GM23338 (cell line): Measurements from ENCODE around the gene ZBTB34. TPM values are rescaled to one million over a fixed set of nuclear protein-coding genes. Genes with fewer than 3 reads are reported as not detected.

Source experiments
- ATAC-seq: fragments of 200-7000 bp; cut with Tn5 transposase; 3 replicates; pipeline ENCODE4 v1.9.1; 2020
- DNase-seq: peaks from one replicate; pipeline ENCODE4 v3.0.0-alpha.2; 2015; ENCODE audit warnings: low spot score
- H2AFZ ChIP-seq: fragments of 200-600 bp; sonication (generic); 2 replicates; pipeline ENCODE4 v1.8.0; 2016; ENCODE audit warnings: antibody characterized with exemption, mild to moderate bottlenecking, moderate library complexity
- H3F3A ChIP-seq: fragments of 200-600 bp; sonication (generic); replicated peaks from 2 replicates; pipeline ENCODE4 v1.8.0; 2017; ENCODE audit warnings: antibody characterized with exemption, mixed run types, low read depth
- H3K27ac ChIP-seq: fragments of 200-600 bp; sonication (generic); 2 replicates; pipeline ENCODE4 v1.6.1; 2016; ENCODE audit warnings: low read depth
- H3K27me3 ChIP-seq: fragments of 200-600 bp; sonication (generic); 2 replicates; pipeline ENCODE4 v1.8.0; 2016; ENCODE audit warnings: mild to moderate bottlenecking, mixed run types, moderate library complexity; ENCODE audit not compliant: insufficient read depth
- H3K36me3 ChIP-seq: fragments of 200-600 bp; sonication (generic); 2 replicates; pipeline ENCODE4 v1.8.0; 2016; ENCODE audit warnings: mild to moderate bottlenecking; ENCODE audit not compliant: insufficient read depth
- H3K4me1 ChIP-seq: fragments of 200-600 bp; sonication (generic); 2 replicates; pipeline ENCODE4 v1.8.0; 2016; ENCODE audit warnings: mild to moderate bottlenecking, moderate library complexity; ENCODE audit not compliant: insufficient read depth
- H3K4me2 ChIP-seq: fragments of 200-600 bp; sonication (generic); 2 replicates; pipeline ENCODE4 v1.7.1; 2017; ENCODE audit warnings: mixed run types
- H3K4me3 ChIP-seq: fragments of 200-600 bp; sonication (generic); 2 replicates; pipeline ENCODE4 v1.6.1; 2016; ENCODE audit warnings: mixed run types
- H3K79me2 ChIP-seq: fragments of 200-600 bp; sonication (generic); replicated peaks from 2 replicates; pipeline ENCODE4 v1.8.0; 2017; ENCODE audit warnings: mild to moderate bottlenecking; ENCODE audit not compliant: insufficient read depth
- H3K9me2 ChIP-seq: fragments of 200-600 bp; sonication (generic); 2 replicates; pipeline ENCODE4 v1.8.0; 2017; ENCODE audit not compliant: insufficient read depth
- H4K20me1 ChIP-seq: fragments of 200-600 bp; sonication (generic); replicated peaks from 2 replicates; pipeline ENCODE4 v1.8.0; 2017; ENCODE audit warnings: mild to moderate bottlenecking; ENCODE audit not compliant: insufficient read depth
- H3K27ac Mint-ChIP-seq: 2 replicates; pipeline ENCODE4 v1.8.0; 2020; ENCODE audit warnings: inconsistent platforms, mild to moderate bottlenecking, moderate library complexity, mixed read lengths
- H3K27me3 Mint-ChIP-seq: 3 replicates; pipeline ENCODE4 v1.8.0; 2022; ENCODE audit warnings: low read depth, mild to moderate bottlenecking, moderate library complexity, mixed read lengths, inconsistent platforms; ENCODE audit not compliant: insufficient read depth, poor library complexity
- H3K36me3 Mint-ChIP-seq: 3 replicates; pipeline ENCODE4 v1.8.0; 2021; ENCODE audit warnings: low read depth, mild to moderate bottlenecking, inconsistent platforms, moderate library complexity, mixed read lengths
- H3K4me1 Mint-ChIP-seq: 3 replicates; pipeline ENCODE4 v1.8.0; 2020; ENCODE audit warnings: mild to moderate bottlenecking, inconsistent platforms, mixed read lengths
- H3K4me3 Mint-ChIP-seq: 3 replicates; pipeline ENCODE4 v1.8.0; 2021; ENCODE audit warnings: moderate library complexity, mild to moderate bottlenecking, inconsistent platforms, mixed read lengths
- H3K9me3 Mint-ChIP-seq: 3 replicates; pipeline ENCODE4 v1.8.0; 2020; ENCODE audit warnings: moderate library complexity, mild to moderate bottlenecking, inconsistent platforms, mixed read lengths
- CREB1 ChIP-seq: fragments of 250-450 bp; sonication (Bioruptor Pico); IDR thresholded peaks from 2 replicates; pipeline ENCODE4 v1.5.0; 2020; ENCODE audit warnings: low read depth, mild to moderate bottlenecking, moderate library complexity
- EZH2 ChIP-seq: fragments of 200-600 bp; sonication (generic); IDR thresholded peaks from one replicate; pipeline ENCODE4 v1.8.0; 2017; ENCODE audit warnings: antibody characterized with exemption, mild to moderate bottlenecking, low read depth; ENCODE audit not compliant: unreplicated experiment
- JUNB ChIP-seq: IDR thresholded peaks from one replicate; pipeline ENCODE4 v1.6.1; 2016; ENCODE audit warnings: antibody characterized with exemption; ENCODE audit not compliant: unreplicated experiment
- STAT1 ChIP-seq: IDR thresholded peaks from one replicate; pipeline ENCODE4 v1.6.1; 2016; ENCODE audit warnings: antibody characterized with exemption; ENCODE audit not compliant: unreplicated experiment
- ZNF114 ChIP-seq: fragments of 250-450 bp; sonication (Bioruptor Pico); IDR thresholded peaks from 2 replicates; pipeline ENCODE4 v1.5.0; 2020; ENCODE audit warnings: mild to moderate bottlenecking, moderate library complexity
- polyA plus RNA-seq: library from polyadenylated mRNA; unstranded; fragments of >200 nt; fragmentation: Nextera tagmentation; extraction: Ambion mirVana; gene quantifications from 2 replicates; pipeline ENCODE4 v1.2.1, GENCODE V29; 2016
- total RNA-seq: library from RNA; depleted of rRNA; stranded (reverse); fragments of >200 nt; shearing (Covaris generic); gene quantifications from 2 replicates; pipeline ENCODE4 v1.2.3, GENCODE V29; 2014
- TF ChIP-seq, protein P1 (sequence below): fragments of 250-450 bp; sonication (Bioruptor Pico); IDR thresholded peaks from 2 replicates; pipeline ENCODE4 v1.5.0; 2020; ENCODE audit warnings: mild to moderate bottlenecking, moderate library complexity
- TF ChIP-seq, protein P2 (sequence below), 2 experiments: fragments of 200-600 bp in 1 of 2; sonication (generic) in 1 of 2; conservative IDR thresholded peaks; 2 replicates each; pipeline versions ENCODE4 v1.5.1 to v1.6.1; 2016 to 2017; ENCODE audit warnings: antibody characterized with exemption in 2 of 2, low read depth in 2 of 2, mild to moderate bottlenecking in 2 of 2, moderate library complexity in 1 of 2
- TF ChIP-seq, protein P3 (sequence below): IDR thresholded peaks from one replicate; pipeline ENCODE4 v1.6.1; 2018; ENCODE audit warnings: antibody characterized with exemption; ENCODE audit not compliant: unreplicated experiment
- TF ChIP-seq, protein P4 (sequence below): IDR thresholded peaks from 2 replicates; pipeline ENCODE4 v1.6.1; 2016; ENCODE audit warnings: antibody characterized with exemption

The ZBTB34 gene
- total and polyA plus RNA-seq, 2 experiments from 2014 or later = 6.4 to 21.9 TPM

DNA sequence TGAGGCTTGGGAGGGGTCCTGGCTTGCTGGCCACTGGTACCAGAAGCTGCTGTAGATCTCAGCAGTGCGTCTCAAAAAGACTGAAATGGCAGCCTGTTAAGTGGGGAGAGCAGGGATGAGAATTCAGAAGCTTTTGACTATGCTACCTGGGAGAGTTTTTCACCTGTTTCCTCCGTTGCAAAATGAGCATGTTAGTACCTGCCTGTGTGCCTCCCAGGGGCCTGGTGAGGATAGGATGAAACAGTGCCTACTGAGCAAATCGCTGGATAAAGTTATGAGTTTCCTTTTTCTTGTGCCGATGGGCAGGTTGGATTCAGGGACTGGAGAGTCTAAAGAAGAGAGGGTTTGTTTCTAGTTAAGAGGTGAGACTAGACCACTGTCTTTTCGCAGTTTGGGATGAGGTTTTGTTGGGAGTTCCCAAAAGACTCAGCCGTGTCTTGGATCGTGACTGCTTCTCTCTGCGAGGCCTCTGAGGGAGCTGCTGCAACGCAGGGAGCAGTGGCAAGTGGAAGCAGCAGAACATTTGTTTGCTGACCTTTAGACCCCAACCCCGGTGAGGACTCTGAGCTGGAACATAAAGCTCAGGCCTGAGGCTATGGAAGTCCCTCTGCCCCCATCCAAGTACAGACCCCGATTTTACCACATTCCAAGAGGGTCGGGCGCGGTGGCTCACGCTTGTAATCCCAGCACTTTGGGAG is 55.6 kb downstream of the ZBTB34 start:
- Mint-ChIP-seq H3K27ac (peak overlapping the region; percentile 74), H3K4me3 (peak overlapping the region; percentile 82), H3K9me3 (no peaks in the 10 kb centered on the region), H3K36me3 (no peaks in the 10 kb centered on the region), H3K4me1 (peaks cover 24% of the 10 kb centered on the region), H3K27me3 (peaks cover 10% of the 10 kb centered on the region)
- H3K4me2 ChIP-seq = peak overlapping the region; percentile 84
- H3K4me1 ChIP-seq = peaks cover 27% of the 10 kb centered on the region
- peaks cover 30% of the 10 kb centered on the region for H3K79me2 ChIP-seq
- TF ChIP-seq CREB1 (CRISPR knock-in tag) (no peak), ZNF114 (CRISPR knock-in tag) (no peak), EZH2 (no peak), JUNB (no peak), STAT1 (no peak)
- TF ChIP-seq, protein P1, sequence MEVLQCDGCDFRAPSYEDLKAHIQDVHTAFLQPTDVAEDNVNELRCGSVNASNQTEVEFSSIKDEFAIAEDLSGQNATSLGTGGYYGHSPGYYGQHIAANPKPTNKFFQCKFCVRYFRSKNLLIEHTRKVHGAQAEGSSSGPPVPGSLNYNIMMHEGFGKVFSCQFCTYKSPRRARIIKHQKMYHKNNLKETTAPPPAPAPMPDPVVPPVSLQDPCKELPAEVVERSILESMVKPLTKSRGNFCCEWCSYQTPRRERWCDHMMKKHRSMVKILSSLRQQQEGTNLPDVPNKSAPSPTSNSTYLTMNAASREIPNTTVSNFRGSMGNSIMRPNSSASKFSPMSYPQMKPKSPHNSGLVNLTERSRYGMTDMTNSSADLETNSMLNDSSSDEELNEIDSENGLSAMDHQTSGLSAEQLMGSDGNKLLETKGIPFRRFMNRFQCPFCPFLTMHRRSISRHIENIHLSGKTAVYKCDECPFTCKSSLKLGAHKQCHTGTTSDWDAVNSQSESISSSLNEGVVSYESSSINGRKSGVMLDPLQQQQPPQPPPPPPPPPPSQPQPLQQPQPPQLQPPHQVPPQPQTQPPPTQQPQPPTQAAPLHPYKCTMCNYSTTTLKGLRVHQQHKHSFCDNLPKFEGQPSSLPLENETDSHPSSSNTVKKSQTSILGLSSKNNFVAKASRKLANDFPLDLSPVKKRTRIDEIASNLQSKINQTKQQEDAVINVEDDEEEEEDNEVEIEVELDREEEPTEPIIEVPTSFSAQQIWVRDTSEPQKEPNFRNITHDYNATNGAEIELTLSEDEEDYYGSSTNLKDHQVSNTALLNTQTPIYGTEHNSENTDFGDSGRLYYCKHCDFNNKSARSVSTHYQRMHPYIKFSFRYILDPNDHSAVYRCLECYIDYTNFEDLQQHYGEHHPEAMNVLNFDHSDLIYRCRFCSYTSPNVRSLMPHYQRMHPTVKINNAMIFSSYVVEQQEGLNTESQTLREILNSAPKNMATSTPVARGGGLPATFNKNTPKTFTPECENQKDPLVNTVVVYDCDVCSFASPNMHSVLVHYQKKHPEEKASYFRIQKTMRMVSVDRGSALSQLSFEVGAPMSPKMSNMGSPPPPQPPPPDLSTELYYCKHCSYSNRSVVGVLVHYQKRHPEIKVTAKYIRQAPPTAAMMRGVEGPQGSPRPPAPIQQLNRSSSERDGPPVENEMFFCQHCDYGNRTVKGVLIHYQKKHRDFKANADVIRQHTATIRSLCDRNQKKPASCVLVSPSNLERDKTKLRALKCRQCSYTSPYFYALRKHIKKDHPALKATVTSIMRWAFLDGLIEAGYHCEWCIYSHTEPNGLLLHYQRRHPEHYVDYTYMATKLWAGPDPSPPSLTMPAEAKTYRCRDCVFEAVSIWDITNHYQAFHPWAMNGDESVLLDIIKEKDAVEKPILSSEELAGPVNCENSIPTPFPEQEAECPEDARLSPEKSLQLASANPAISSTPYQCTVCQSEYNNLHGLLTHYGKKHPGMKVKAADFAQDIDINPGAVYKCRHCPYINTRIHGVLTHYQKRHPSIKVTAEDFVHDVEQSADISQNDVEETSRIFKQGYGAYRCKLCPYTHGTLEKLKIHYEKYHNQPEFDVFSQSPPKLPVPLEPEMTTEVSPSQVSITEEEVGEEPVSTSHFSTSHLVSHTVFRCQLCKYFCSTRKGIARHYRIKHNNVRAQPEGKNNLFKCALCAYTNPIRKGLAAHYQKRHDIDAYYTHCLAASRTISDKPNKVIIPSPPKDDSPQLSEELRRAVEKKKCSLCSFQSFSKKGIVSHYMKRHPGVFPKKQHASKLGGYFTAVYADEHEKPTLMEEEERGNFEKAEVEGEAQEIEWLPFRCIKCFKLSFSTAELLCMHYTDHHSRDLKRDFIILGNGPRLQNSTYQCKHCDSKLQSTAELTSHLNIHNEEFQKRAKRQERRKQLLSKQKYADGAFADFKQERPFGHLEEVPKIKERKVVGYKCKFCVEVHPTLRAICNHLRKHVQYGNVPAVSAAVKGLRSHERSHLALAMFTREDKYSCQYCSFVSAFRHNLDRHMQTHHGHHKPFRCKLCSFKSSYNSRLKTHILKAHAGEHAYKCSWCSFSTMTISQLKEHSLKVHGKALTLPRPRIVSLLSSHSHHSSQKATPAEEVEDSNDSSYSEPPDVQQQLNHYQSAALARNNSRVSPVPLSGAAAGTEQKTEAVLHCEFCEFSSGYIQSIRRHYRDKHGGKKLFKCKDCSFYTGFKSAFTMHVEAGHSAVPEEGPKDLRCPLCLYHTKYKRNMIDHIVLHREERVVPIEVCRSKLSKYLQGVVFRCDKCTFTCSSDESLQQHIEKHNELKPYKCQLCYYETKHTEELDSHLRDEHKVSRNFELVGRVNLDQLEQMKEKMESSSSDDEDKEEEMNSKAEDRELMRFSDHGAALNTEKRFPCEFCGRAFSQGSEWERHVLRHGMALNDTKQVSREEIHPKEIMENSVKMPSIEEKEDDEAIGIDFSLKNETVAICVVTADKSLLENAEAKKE (CRISPR knock-in tag) = no peak
- TF ChIP-seq, protein P2, sequence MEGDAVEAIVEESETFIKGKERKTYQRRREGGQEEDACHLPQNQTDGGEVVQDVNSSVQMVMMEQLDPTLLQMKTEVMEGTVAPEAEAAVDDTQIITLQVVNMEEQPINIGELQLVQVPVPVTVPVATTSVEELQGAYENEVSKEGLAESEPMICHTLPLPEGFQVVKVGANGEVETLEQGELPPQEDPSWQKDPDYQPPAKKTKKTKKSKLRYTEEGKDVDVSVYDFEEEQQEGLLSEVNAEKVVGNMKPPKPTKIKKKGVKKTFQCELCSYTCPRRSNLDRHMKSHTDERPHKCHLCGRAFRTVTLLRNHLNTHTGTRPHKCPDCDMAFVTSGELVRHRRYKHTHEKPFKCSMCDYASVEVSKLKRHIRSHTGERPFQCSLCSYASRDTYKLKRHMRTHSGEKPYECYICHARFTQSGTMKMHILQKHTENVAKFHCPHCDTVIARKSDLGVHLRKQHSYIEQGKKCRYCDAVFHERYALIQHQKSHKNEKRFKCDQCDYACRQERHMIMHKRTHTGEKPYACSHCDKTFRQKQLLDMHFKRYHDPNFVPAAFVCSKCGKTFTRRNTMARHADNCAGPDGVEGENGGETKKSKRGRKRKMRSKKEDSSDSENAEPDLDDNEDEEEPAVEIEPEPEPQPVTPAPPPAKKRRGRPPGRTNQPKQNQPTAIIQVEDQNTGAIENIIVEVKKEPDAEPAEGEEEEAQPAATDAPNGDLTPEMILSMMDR (conservative IDR thresholded peaks at IDR 0.05; ENCODE audit: low read depth in 2 of 2) = no peak
- TF ChIP-seq, protein P3, sequence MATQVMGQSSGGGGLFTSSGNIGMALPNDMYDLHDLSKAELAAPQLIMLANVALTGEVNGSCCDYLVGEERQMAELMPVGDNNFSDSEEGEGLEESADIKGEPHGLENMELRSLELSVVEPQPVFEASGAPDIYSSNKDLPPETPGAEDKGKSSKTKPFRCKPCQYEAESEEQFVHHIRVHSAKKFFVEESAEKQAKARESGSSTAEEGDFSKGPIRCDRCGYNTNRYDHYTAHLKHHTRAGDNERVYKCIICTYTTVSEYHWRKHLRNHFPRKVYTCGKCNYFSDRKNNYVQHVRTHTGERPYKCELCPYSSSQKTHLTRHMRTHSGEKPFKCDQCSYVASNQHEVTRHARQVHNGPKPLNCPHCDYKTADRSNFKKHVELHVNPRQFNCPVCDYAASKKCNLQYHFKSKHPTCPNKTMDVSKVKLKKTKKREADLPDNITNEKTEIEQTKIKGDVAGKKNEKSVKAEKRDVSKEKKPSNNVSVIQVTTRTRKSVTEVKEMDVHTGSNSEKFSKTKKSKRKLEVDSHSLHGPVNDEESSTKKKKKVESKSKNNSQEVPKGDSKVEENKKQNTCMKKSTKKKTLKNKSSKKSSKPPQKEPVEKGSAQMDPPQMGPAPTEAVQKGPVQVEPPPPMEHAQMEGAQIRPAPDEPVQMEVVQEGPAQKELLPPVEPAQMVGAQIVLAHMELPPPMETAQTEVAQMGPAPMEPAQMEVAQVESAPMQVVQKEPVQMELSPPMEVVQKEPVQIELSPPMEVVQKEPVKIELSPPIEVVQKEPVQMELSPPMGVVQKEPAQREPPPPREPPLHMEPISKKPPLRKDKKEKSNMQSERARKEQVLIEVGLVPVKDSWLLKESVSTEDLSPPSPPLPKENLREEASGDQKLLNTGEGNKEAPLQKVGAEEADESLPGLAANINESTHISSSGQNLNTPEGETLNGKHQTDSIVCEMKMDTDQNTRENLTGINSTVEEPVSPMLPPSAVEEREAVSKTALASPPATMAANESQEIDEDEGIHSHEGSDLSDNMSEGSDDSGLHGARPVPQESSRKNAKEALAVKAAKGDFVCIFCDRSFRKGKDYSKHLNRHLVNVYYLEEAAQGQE = no peak
- TF ChIP-seq, protein P4, sequence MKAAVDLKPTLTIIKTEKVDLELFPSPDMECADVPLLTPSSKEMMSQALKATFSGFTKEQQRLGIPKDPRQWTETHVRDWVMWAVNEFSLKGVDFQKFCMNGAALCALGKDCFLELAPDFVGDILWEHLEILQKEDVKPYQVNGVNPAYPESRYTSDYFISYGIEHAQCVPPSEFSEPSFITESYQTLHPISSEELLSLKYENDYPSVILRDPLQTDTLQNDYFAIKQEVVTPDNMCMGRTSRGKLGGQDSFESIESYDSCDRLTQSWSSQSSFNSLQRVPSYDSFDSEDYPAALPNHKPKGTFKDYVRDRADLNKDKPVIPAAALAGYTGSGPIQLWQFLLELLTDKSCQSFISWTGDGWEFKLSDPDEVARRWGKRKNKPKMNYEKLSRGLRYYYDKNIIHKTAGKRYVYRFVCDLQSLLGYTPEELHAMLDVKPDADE = no peak
- H4K20me1 ChIP-seq = peaks cover 21% of the 10 kb centered on the region; the same call in 1 of the 2 replicates
- no peak for DNase-seq
- H3K9me2 ChIP-seq = no peaks in the 10 kb centered on the region
- H3F3A ChIP-seq = peaks cover 10% of the 10 kb centered on the region; the same call in 1 of the 2 replicates
- peak overlapping the region; percentile 66; the same call in 1 of the 2 replicates for H2AFZ ChIP-seq
- peak overlapping the region; percentile 84 for H3K27ac ChIP-seq
- peak; percentile 1; the same call in 2 of the 3 replicates for ATAC-seq
- H3K4me3 ChIP-seq = peak overlapping the region; percentile 69
- H3K27me3 ChIP-seq = peaks cover 14% of the 10 kb centered on the region
- H3K36me3 ChIP-seq = no peaks in the 10 kb centered on the region
